ENCODE data around the gene ITGBL1. TPM values are rescaled to one million over a fixed set of nuclear protein-coding genes. Genes with fewer than 3 reads are reported as not detected.

Gene ITGBL1
- polyA plus RNA-seq, 3 donors = not detected

GRCh38 chr13:101488734-101489133 lies 36.3 kb downstream of the ITGBL1 start:
- Mint-ChIP-seq H3K4me1 (no peaks in the 10 kb centered on the region), H3K27ac (no peak overlapping the region), H3K27me3 (ENCODE audit: low read depth in 3 of 3) (peaks cover 0 to 1% (median 0%) of the 10 kb centered on the region in 3 donors), H3K9me3 (peaks cover 0 to 4% (median 0%) of the 10 kb centered on the region in 7 donors), H3K36me3 (no peaks in the 10 kb centered on the region), H3K4me3 (no peak overlapping the region)
- no peak overlapping the region for H3K27ac ChIP-seq (ENCODE audit: low read depth in 1 of 2, low read length in 2 of 2)
- no peak overlapping the region for H2AFZ ChIP-seq (ENCODE audit: insufficient read depth, low read depth, low read length, poor library complexity, severe bottlenecking)
- H3K79me2 ChIP-seq (ENCODE audit: insufficient read depth, low read length) = no peaks in the 10 kb centered on the region
- no peak overlapping the region for H3K4me2 ChIP-seq (replicated peaks; ENCODE audit: extremely low read depth, low read length, poor library complexity, severe bottlenecking)
- H3K27me3 ChIP-seq (ENCODE audit: control insufficient read depth in 2 of 2, insufficient read depth in 2 of 2, low read length in 2 of 2) = no peaks in the 10 kb centered on the region
- intact Hi-C loops (cut with micrococcal nuclease) = no loop called here
- no peaks in the 10 kb centered on the region for H3K9me3 ChIP-seq (replicated peaks in 1 of 2; ENCODE audit: control insufficient read depth in 1 of 2, insufficient read depth in 1 of 2, low read length in 2 of 2)
- no peak overlapping the region for H3K9ac ChIP-seq (ENCODE audit: insufficient read depth, low read length, poor library complexity, severe bottlenecking)
- no CpG with 5 or more reads among the region's 1 CpG for WGBS (ENCODE audit: insufficient coverage)
- H3K36me3 ChIP-seq (replicated peaks in 1 of 2; ENCODE audit: control insufficient read depth in 1 of 2, insufficient read depth in 2 of 2, low read length in 2 of 2) = no peaks in the 10 kb centered on the region
- no peak overlapping the region for H3K4me3 ChIP-seq (replicated peaks in 1 of 3; ENCODE audit: low read depth in 2 of 3, low read length in 3 of 3)
- no peak for DNase-seq
- no peaks in the 10 kb centered on the region for H3K4me1 ChIP-seq (ENCODE audit: control insufficient read depth in 1 of 2, insufficient read depth in 2 of 2, low read length in 2 of 2)
- no peaks in the 10 kb centered on the region for H4K20me1 ChIP-seq (ENCODE audit: insufficient read depth, low read length)
- no peak for TF ChIP-seq CTCF (IDR thresholded peaks at IDR 0.05)

GRCh38 chr13:101489643-101490405 lies 37.3 kb downstream of the ITGBL1 start:
- H3K4me3 Mint-ChIP-seq = no peak overlapping the region
- no peak overlapping the region for H3K27ac Mint-ChIP-seq
- WGBS (ENCODE audit: insufficient coverage) = 100% methylated on average over 1 of the region's 3 CpGs
- no peaks in the 10 kb centered on the region for H3K36me3 ChIP-seq (replicated peaks in 1 of 2; ENCODE audit: control insufficient read depth in 1 of 2, insufficient read depth in 2 of 2, low read length in 2 of 2)
- no peak for DNase-seq
- H3K9me3 ChIP-seq (replicated peaks in 1 of 2; ENCODE audit: control insufficient read depth in 1 of 2, insufficient read depth in 1 of 2, low read length in 2 of 2) = no peaks in the 10 kb centered on the region
- peaks cover 0 to 1% (median 0%) of the 10 kb centered on the region in 3 donors for H3K27me3 Mint-ChIP-seq (ENCODE audit: low read depth in 3 of 3)
- H3K9me3 Mint-ChIP-seq = peaks cover 0 to 4% (median 0%) of the 10 kb centered on the region in 7 donors
- no peaks in the 10 kb centered on the region for H3K79me2 ChIP-seq (ENCODE audit: insufficient read depth, low read length)
- H3K27me3 ChIP-seq (ENCODE audit: control insufficient read depth in 2 of 2, insufficient read depth in 2 of 2, low read length in 2 of 2) = no peaks in the 10 kb centered on the region
- H2AFZ ChIP-seq (ENCODE audit: insufficient read depth, low read depth, low read length, poor library complexity, severe bottlenecking) = no peak overlapping the region
- no peaks in the 10 kb centered on the region for H3K4me1 Mint-ChIP-seq
- H3K36me3 Mint-ChIP-seq = no peaks in the 10 kb centered on the region
- intact Hi-C loops (cut with micrococcal nuclease) = no loop called here
- no peaks in the 10 kb centered on the region for H4K20me1 ChIP-seq (ENCODE audit: insufficient read depth, low read length)
- no peak overlapping the region for H3K9ac ChIP-seq (ENCODE audit: insufficient read depth, low read length, poor library complexity, severe bottlenecking)
- H3K4me3 ChIP-seq (replicated peaks in 1 of 3; ENCODE audit: low read depth in 2 of 3, low read length in 3 of 3) = no peak overlapping the region
- no peaks in the 10 kb centered on the region for H3K4me1 ChIP-seq (ENCODE audit: control insufficient read depth in 1 of 2, insufficient read depth in 2 of 2, low read length in 2 of 2)
- TF ChIP-seq CTCF (IDR thresholded peaks at IDR 0.05) = no peak
- no peak overlapping the region for H3K4me2 ChIP-seq (replicated peaks; ENCODE audit: extremely low read depth, low read length, poor library complexity, severe bottlenecking)
- H3K27ac ChIP-seq (ENCODE audit: low read depth in 1 of 2, low read length in 2 of 2) = no peak overlapping the region

All from CD14-positive monocyte (primary cell).